Colonic mucosa (tissue), 4 donors: ENCODE data around the gene TMIGD2. TPM values are rescaled to one million over a fixed set of nuclear protein-coding genes. Genes with fewer than 3 reads are reported as not detected.
"Not testable (repeated sequence)": the region's sequence is repeated elsewhere in the genome, so short reads cannot be mapped to it uniquely, and the experiment has no call there.

Experiments used
- DNase-seq: peaks from one replicate; pipeline ENCODE4 v3.0.0-alpha.2; 2020
- H3K27ac ChIP-seq: fragments of 200-600 bp; one replicate; pipeline ENCODE4 v1.8.0; 2021
- H3K27me3 ChIP-seq: fragments of 200-600 bp; one replicate; pipeline ENCODE4 v1.8.0; 2021
- H3K36me3 ChIP-seq: fragments of 200-600 bp; one replicate; pipeline ENCODE4 v1.8.0; 2021
- H3K4me1 ChIP-seq: fragments of 200-600 bp; one replicate; pipeline ENCODE4 v1.8.0; 2021; ENCODE audit warnings: mild to moderate bottlenecking
- H3K4me3 ChIP-seq: fragments of 200-600 bp; one replicate; pipeline ENCODE4 v1.8.0; 2021
- H3K9ac ChIP-seq, 2 donors: one replicate each; pipeline ENCODE4 v1.7.0; 2013; ENCODE audit warnings: control low read depth in 2 of 2, low read depth in 2 of 2, low read length in 2 of 2
- H3K9me3 ChIP-seq: fragments of 200-600 bp; one replicate; pipeline ENCODE4 v1.8.0; 2021
- CTCF ChIP-seq: fragments of 200-600 bp; IDR thresholded peaks from one replicate; pipeline ENCODE4 v1.8.0; 2022; ENCODE audit warnings: antibody characterized with exemption, mild to moderate bottlenecking
- intact Hi-C: fragments of 100-400 bp; cut with DNase I; formaldehyde crosslinking; loops from one replicate; pipeline ENCODE4 v1.14.1; 2022
- total RNA-seq, 2 donors: library from RNA; stranded (reverse); fragmentation: NEBNext Ultra II Directional in 1 of 2; extraction: Animal tissue kit (Norgen Biotek cat#: 25700) in 1 of 2; gene quantifications; one replicate each; pipeline ENCODE4 v1.2.1, GENCODE V29; 2021
- donor health status: healthy.
- donor health status: DM: no; HTN: no; CAD: no.
- donor health status: DM: no; HTN: no; CAD: no.

The TMIGD2 gene
- total RNA-seq, result under 1 TPM in 1 of 2 donors, not detected in 1; 0.74 TPM

DNA sequence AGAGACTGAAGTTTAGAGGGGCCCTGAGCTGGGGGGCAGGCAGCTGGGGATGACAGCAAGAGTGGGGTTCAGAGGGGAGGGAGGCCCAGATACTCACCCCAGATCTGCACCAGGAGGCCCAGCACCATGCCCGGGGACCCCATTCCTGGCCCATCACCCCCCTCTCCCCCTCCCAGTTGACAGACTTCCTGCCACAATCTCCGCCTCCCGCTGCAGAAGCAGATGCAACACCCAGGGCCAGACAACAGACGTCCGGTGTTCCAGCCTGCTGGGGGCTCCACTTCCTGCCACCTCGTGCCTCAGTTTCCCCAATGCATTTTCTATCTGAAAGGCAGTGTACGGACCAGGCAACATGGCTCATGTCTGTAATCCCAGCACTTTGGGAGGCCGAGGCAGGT is at the start of gene TMIGD2:
Gene TMIGD2 (minus strand): TSS at position 147 of the 398 bp plus-strand sequence. CDS start 4 bp downstream, at position 143.
- H3K36me3 ChIP-seq, result no peaks in the 10 kb centered on the region
- no peak for DNase-seq
- H3K9ac ChIP-seq, result peak within 1 kb of the TSS; percentile 5 to 35
- no peak for TF ChIP-seq CTCF
- H3K27ac ChIP-seq, result no peak within 1 kb of the TSS
- H3K9me3 ChIP-seq, result no peaks in the 10 kb centered on the region
- no peak within 1 kb of the TSS for H3K4me3 ChIP-seq
- no peaks in the 10 kb centered on the region for H3K27me3 ChIP-seq
- intact Hi-C loops, result no loop called here
- no peaks in the 10 kb centered on the region for H3K4me1 ChIP-seq

- H3K27ac ChIP-seq, result no peak overlapping the region
- no peaks in the 10 kb centered on the region for H3K9me3 ChIP-seq
- TF ChIP-seq CTCF, result no peak
- H3K4me3 ChIP-seq, result no peak overlapping the region
- peaks cover 6% of the 10 kb centered on the region for H3K36me3 ChIP-seq
- intact Hi-C loops, result loop anchor here (5.0 kb wide), 1 partner anchor 83 kb away; no protein-coding TSS in a partner anchor
- DNase-seq, result no peak
- no peaks in the 10 kb centered on the region for H3K4me1 ChIP-seq
- no peaks in the 10 kb centered on the region for H3K27me3 ChIP-seq
- no peak overlapping the region for H3K9ac ChIP-seq
Measured at GRCh38 chr19:4350726-4351125, 48.5 kb upstream of the TMIGD2 start.

- no peak overlapping the region for H3K9ac ChIP-seq
- TF ChIP-seq CTCF, result no peak
- peaks cover 6% of the 10 kb centered on the region for H3K36me3 ChIP-seq
- DNase-seq, result no peak
- intact Hi-C loops, result loop anchor here (5.0 kb wide), 1 partner anchor 83 kb away; no protein-coding TSS in a partner anchor
- H3K27me3 ChIP-seq, result no peaks in the 10 kb centered on the region
- H3K4me1 ChIP-seq, result no peaks in the 10 kb centered on the region
- no peaks in the 10 kb centered on the region for H3K9me3 ChIP-seq
- H3K4me3 ChIP-seq, result no peak overlapping the region
- H3K27ac ChIP-seq, result no peak overlapping the region
Measured at GRCh38 chr19:4350111-4350510, 47.9 kb upstream of the TMIGD2 start.

GRCh38 chr19:4349225-4349624 is 47.0 kb upstream of the TMIGD2 start:
- H3K36me3 ChIP-seq, intact Hi-C loops, H3K27ac ChIP-seq: not testable (repeated sequence)

GRCh38 chr19:4347521-4347920 is 45.3 kb upstream of the TMIGD2 start:
- no peak overlapping the region for H3K9ac ChIP-seq
- intact Hi-C loops, result no loop called here
- no peak overlapping the region for H3K4me3 ChIP-seq
- H3K9me3 ChIP-seq, result no peaks in the 10 kb centered on the region
- no peaks in the 10 kb centered on the region for H3K27me3 ChIP-seq
- DNase-seq, result no peak
- peaks cover 5% of the 10 kb centered on the region for H3K4me1 ChIP-seq
- peaks cover 6% of the 10 kb centered on the region for H3K36me3 ChIP-seq
- H3K27ac ChIP-seq, result no peak overlapping the region
- TF ChIP-seq CTCF, result no peak

More at GRCh38 chr19:4349225-4349624, 47.0 kb upstream of the TMIGD2 start:
- not testable (repeated sequence) for H3K27me3 ChIP-seq, DNase-seq, H3K4me1 ChIP-seq, H3K4me3 ChIP-seq, H3K9ac ChIP-seq, H3K9me3 ChIP-seq

DNA sequence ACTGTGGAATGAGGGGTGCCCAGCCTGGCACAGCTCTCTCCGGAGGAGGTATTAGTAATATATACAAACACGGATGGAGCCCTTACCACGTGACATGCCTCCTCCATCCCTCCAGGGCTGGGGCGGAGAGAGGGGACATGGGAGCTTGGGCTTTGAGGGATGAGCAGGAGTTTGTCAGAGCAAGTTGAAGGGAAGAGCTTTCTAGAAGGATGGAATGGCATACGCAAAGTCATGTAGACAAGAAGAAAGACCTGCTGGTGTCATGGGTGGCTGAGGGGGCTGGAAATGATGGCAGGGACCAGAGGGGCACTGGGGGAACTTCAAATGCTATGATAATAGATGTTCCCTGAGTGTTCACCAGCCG is 43.8 kb upstream of the TMIGD2 start:
- Histone ChIP-seq H3K36me3 (peaks cover 6% of the 10 kb centered on the region), H3K9me3 (no peaks in the 10 kb centered on the region), H3K4me1 (peaks cover 5% of the 10 kb centered on the region), H3K27me3 (no peaks in the 10 kb centered on the region), H3K9ac (no peak overlapping the region), H3K27ac (no peak overlapping the region), H3K4me3 (no peak overlapping the region)
- DNase-seq, result no peak
- TF ChIP-seq CTCF, result no peak
- intact Hi-C loops, result no loop called here
